Fibroblast of the aortic adventitia (primary cell): ENCODE results near the gene TRIM4. TPM values are rescaled to one million over a fixed set of nuclear protein-coding genes. Genes with fewer than 3 reads are reported as not detected.
"Not testable (repeated sequence)": the region's sequence is repeated elsewhere in the genome, so short reads cannot be mapped to it uniquely, and the experiment has no call there.

Experiments
- DNase-seq: peaks from one replicate; pipeline ENCODE4 v3.0.0-alpha.2; 2010; ENCODE audit warnings: low read depth
- H3K4me3 ChIP-seq: 2 replicates; pipeline ENCODE4 v1.5.1; 2011; ENCODE audit warnings: low read depth, mild to moderate bottlenecking, control low read depth, low read length, moderate library complexity
- total RNA-seq: library from RNA; depleted of rRNA; stranded (reverse); fragments of >200 nt; gene quantifications from 2 replicates; pipeline ENCODE4 v1.2.3, GENCODE V29; 2012; ENCODE audit warnings: low replicate concordance
- TF ChIP-seq, protein P1 (sequence below): IDR thresholded peaks from 2 replicates; pipeline ENCODE4 v1.5.1; 2011; ENCODE audit warnings: mild to moderate bottlenecking, low read length, control low read depth, inconsistent platforms; ENCODE audit not compliant: insufficient read depth

TRIM4 gene, protein sequence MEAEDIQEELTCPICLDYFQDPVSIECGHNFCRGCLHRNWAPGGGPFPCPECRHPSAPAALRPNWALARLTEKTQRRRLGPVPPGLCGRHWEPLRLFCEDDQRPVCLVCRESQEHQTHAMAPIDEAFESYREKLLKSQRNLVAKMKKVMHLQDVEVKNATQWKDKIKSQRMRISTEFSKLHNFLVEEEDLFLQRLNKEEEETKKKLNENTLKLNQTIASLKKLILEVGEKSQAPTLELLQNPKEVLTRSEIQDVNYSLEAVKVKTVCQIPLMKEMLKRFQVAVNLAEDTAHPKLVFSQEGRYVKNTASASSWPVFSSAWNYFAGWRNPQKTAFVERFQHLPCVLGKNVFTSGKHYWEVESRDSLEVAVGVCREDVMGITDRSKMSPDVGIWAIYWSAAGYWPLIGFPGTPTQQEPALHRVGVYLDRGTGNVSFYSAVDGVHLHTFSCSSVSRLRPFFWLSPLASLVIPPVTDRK
- 26.3 and 34.8 TPM in 2 replicates for total RNA-seq

- DNase-seq, result peak; percentile 92
- H3K4me3 ChIP-seq, result peak within 1 kb of the TSS; percentile 89
- TF ChIP-seq, protein P1, sequence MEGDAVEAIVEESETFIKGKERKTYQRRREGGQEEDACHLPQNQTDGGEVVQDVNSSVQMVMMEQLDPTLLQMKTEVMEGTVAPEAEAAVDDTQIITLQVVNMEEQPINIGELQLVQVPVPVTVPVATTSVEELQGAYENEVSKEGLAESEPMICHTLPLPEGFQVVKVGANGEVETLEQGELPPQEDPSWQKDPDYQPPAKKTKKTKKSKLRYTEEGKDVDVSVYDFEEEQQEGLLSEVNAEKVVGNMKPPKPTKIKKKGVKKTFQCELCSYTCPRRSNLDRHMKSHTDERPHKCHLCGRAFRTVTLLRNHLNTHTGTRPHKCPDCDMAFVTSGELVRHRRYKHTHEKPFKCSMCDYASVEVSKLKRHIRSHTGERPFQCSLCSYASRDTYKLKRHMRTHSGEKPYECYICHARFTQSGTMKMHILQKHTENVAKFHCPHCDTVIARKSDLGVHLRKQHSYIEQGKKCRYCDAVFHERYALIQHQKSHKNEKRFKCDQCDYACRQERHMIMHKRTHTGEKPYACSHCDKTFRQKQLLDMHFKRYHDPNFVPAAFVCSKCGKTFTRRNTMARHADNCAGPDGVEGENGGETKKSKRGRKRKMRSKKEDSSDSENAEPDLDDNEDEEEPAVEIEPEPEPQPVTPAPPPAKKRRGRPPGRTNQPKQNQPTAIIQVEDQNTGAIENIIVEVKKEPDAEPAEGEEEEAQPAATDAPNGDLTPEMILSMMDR, result peak; percentile 13
These were observed at the start of gene TRIM4 for GRCh38 chr7:99918959-99919813. TSS of gene TRIM4 (minus strand) at chr7:99919530. CDS start at chr7:99919401, 129 bp downstream.

GRCh38 chr7:99958564-99959227 is 39.4 kb upstream of the TRIM4 start:
- TF ChIP-seq, protein P1, result no peak
- no peak for DNase-seq
- H3K4me3 ChIP-seq, result no peak overlapping the region

DNA sequence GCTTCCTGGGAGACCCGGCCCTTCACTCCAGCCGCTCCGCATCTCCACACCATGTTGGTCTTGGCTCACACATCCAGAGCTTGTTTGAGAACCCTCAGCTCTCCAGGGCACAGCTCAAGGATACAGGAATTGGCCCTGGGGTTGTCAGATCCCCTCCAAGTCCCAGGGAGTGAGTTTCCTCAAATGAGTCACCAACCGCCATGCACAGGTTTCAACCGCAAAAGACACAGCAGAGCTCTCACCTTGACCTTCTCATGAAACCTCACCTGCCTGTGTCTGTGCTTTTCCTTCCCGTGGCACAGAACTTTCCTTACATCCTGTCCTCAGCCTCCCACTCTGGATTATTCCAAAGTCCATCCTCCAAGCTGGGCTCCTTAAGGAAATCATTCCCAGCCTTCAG is 35.9 kb upstream of the TRIM4 start:
- DNase-seq, result no peak

DNA sequence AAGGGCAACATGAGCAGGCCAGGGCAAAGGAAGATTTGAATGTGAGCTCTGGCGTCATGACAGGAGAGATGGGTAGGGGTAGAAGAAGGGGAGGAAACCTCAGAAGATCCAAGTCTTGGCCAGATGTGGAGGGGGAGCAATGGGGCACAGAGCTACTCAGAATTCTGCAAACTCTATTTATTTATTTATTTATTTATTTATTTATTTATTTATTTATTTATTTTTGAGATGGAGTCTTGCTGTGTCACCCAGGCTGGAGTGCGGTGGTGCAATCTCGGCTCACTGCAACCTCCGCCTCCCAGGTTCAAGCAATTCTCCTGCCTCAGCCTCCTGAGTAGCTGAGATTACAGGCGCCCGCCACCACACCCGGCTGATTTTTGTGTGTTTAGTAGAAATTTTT is 35.3 kb upstream of the TRIM4 start:
- H3K4me3 ChIP-seq, DNase-seq: not testable (repeated sequence)

More for the DNA sequence above, 35.9 kb upstream of the TRIM4 start:
- TF ChIP-seq, protein P1, result no peak
- H3K4me3 ChIP-seq, result no peak overlapping the region

GRCh38 chr7:99953649-99954048 is 34.3 kb upstream of the TRIM4 start:
- peak; percentile 74 for DNase-seq
- TF ChIP-seq, protein P1, result no peak
- H3K4me3 ChIP-seq, result no peak overlapping the region

DNA sequence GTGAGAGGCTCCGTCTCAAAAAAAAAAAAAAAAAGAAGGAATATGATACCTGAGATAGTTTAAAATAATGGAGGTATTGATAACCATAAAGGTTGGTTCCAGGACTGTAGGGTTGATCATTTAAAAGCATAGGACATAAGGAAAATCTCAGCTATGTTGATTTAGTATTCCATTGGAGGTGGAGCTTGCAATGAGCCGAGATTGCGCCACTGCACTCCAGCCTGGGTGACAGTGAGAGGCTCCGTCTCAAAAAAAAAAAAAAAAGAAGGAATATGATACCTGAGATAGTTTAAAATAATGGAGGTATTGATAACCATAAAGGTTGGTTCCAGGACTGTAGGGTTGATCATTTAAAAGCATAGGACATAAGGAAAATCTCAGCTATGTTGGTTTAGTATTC is 33.3 kb upstream of the TRIM4 start:
- H3K4me3 ChIP-seq, DNase-seq: not testable (repeated sequence)

GRCh38 chr7:99950819-99951218 is 31.5 kb upstream of the TRIM4 start:
- not testable (repeated sequence) for H3K4me3 ChIP-seq, DNase-seq
